NCI-H226 (cell line): ENCODE results near the gene PNKD.

Experiments
- DNase-seq: peaks from one replicate; pipeline ENCODE4 v3.0.0-alpha.2; 2015

The PNKD gene

GRCh38 chr2:218273908-218274249 is 3.6 kb downstream of the PNKD start:
- no peak for DNase-seq

- DNase-seq = no peak
Measured at GRCh38 chr2:218274586-218274985, 4.3 kb downstream of the PNKD start.

GRCh38 chr2:218275371-218276072 is 5.2 kb downstream of the PNKD start:
- no peak for DNase-seq

GRCh38 chr2:218276986-218277755 is 6.9 kb downstream of the PNKD start:
- DNase-seq = no peak

GRCh38 chr2:218277921-218278320 is 7.6 kb downstream of the PNKD start:
- no peak for DNase-seq

GRCh38 chr2:218278531-218279360 is 8.4 kb downstream of the PNKD start:
- no peak for DNase-seq

GRCh38 chr2:218280260-218280870 is 10.0 kb downstream of the PNKD start:
- no peak for DNase-seq

- no peak for DNase-seq
Measured at GRCh38 chr2:218281449-218281848, 11.1 kb downstream of the PNKD start.

- no peak for DNase-seq
Measured at GRCh38 chr2:218282173-218282991, 12.1 kb downstream of the PNKD start.

- DNase-seq = peak; percentile 43
Measured at GRCh38 chr2:218284106-218284811, 13.9 kb downstream of the PNKD start.

- peak; percentile 12 for DNase-seq
Measured at GRCh38 chr2:218285604-218286003, 15.3 kb downstream of the PNKD start.

GRCh38 chr2:218286570-218287459 is 16.5 kb downstream of the PNKD start:
- peak; percentile 89 for DNase-seq

GRCh38 chr2:218289639-218290315 is 19.5 kb downstream of the PNKD start:
- no peak for DNase-seq

GRCh38 chr2:218290316-218291261 is 20.3 kb downstream of the PNKD start:
- DNase-seq = no peak

- DNase-seq = no peak
Measured at GRCh38 chr2:218291318-218292047, 21.2 kb downstream of the PNKD start.

- peak; percentile 16 for DNase-seq
Measured at GRCh38 chr2:218292048-218293014, 22.0 kb downstream of the PNKD start, which contains the start of gene TMBIM1. TMBIM1 (minus strand) TSS chr2:218292503; CDS start chr2:218282141, 10,362 bp downstream.
